ENCODE data around the gene NEURL3. TPM values are rescaled to one million over a fixed set of nuclear protein-coding genes. Genes with fewer than 3 reads are reported as not detected.

Gene NEURL3
- total and polyA plus RNA-seq, 2 experiments from 2014 or later = 1.8 to 8.1 TPM

DNA sequence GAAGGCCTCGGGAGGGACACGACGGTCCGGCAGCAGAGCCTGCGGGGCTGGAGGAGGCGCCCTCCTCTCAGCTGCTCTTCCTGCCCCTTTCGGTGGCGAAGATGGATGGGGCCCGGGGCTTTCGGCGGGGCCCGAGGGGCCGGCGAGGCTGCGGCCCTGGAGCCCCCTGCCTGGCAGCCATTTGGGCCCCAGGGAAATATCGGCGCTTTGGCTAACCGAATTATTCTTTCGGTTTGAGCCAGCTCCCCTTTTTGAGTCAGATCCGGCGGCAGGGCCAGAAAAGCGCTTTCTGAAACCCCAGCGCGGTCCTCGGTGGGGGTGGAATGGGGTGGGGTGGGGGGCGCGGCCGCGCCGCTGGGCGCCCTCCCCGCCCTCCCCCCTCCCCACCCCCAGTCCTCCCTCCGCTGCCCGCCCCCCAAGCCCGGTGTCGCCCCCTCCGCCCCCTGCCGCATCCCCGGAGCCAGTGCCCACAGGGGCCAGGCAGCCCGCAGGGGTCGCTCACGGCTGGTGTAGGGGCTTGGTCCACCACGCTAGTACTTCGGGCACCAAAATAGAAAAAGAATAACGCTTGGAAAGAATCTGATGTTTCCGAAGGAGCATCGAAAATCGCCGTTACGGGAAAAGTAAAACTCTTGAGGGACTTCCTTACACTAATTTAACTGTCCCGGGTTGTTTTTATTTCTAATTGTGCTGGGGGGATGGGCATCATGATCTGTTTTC, 22.3 kb upstream of the NEURL3 start:
- H4K20me1 ChIP-seq (ENCODE audit: insufficient read depth, poor library complexity, severe bottlenecking) = no peaks in the 10 kb centered on the region
- H2AFZ ChIP-seq = peak overlapping the region; percentile 72
- H3K9me3 ChIP-seq (ENCODE audit: low read depth) = no peaks in the 10 kb centered on the region
- DNase-seq (ENCODE audit: low spot score) = peak; percentile 65
- H3K4me3 ChIP-seq = peak overlapping the region; percentile 35
- H3K9me2 ChIP-seq (replicated peaks; ENCODE audit: insufficient read depth) = no peaks in the 10 kb centered on the region
- no peaks in the 10 kb centered on the region for H3K79me2 ChIP-seq
- TF ChIP-seq, protein P1, sequence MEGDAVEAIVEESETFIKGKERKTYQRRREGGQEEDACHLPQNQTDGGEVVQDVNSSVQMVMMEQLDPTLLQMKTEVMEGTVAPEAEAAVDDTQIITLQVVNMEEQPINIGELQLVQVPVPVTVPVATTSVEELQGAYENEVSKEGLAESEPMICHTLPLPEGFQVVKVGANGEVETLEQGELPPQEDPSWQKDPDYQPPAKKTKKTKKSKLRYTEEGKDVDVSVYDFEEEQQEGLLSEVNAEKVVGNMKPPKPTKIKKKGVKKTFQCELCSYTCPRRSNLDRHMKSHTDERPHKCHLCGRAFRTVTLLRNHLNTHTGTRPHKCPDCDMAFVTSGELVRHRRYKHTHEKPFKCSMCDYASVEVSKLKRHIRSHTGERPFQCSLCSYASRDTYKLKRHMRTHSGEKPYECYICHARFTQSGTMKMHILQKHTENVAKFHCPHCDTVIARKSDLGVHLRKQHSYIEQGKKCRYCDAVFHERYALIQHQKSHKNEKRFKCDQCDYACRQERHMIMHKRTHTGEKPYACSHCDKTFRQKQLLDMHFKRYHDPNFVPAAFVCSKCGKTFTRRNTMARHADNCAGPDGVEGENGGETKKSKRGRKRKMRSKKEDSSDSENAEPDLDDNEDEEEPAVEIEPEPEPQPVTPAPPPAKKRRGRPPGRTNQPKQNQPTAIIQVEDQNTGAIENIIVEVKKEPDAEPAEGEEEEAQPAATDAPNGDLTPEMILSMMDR (IDR thresholded peaks at IDR 0.05; ENCODE audit: poor library complexity) = peak; percentile 43
- TF ChIP-seq EZH2 (IDR thresholded peaks at IDR 0.05; ENCODE audit: borderline replicate concordance) = no peak
- H3K27me3 ChIP-seq = no peaks in the 10 kb centered on the region
- peak overlapping the region; percentile 92 for H3K4me2 ChIP-seq
- 9% methylated on average over 30 of the region's 51 CpGs for WGBS (ENCODE audit: low lambda C conversion rate, missing lambda C conversion rate)
- H3K4me1 ChIP-seq (ENCODE audit: insufficient read depth) = peaks cover 18% of the 10 kb centered on the region
- H3K36me3 ChIP-seq (replicated peaks; ENCODE audit: insufficient read depth, low read depth) = no peaks in the 10 kb centered on the region
- H3K27ac ChIP-seq = peak overlapping the region; percentile 56

DNA sequence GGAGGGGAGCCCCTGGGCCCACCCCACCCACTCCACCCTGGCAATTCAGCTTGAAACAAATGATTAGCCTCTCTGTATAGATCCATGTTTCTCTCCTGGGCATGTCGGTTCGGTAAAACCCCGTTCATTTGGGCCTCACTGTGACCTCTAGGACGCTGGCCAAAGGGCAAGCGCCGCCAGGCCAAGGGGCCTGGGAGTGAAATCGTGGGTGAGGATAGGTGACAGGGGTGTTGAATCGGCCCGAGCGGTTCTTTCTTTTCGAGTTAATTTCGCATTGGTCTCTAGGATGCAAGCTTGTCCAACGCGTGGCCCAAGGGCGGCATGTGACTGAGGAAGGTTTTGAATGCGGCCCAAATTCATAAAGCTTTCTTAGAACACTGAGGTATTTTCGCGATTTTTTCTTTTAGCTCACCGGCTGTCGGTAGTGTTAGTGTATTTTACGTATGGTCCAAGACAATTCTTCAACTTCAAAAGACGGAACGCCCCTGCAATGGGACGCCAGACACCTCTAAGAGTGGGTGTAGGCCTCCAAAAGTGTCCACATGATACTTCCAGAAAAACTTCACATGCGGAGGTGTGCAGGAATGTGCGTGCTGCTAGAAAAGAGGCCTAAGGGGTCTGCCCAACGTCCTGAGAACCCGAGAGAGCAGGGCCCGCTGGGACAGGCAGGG, 21.6 kb upstream of the NEURL3 start:
- H4K20me1 ChIP-seq (ENCODE audit: insufficient read depth, poor library complexity, severe bottlenecking) = no peaks in the 10 kb centered on the region
- no peak overlapping the region for H3K4me3 ChIP-seq
- peak overlapping the region; percentile 72 for H2AFZ ChIP-seq
- no peaks in the 10 kb centered on the region for H3K9me3 ChIP-seq (ENCODE audit: low read depth)
- peak overlapping the region; percentile 92 for H3K4me2 ChIP-seq
- WGBS (ENCODE audit: low lambda C conversion rate, missing lambda C conversion rate) = 85% methylated on average over 29 of the region's 29 CpGs
- no peaks in the 10 kb centered on the region for H3K79me2 ChIP-seq
- DNase-seq (ENCODE audit: low spot score) = no peak
- H3K9me2 ChIP-seq (replicated peaks; ENCODE audit: insufficient read depth) = no peaks in the 10 kb centered on the region
- peaks cover 15% of the 10 kb centered on the region for H3K4me1 ChIP-seq (ENCODE audit: insufficient read depth)
- no peak for TF ChIP-seq EZH2phosphoT487 (IDR thresholded peaks at IDR 0.05; ENCODE audit: low read depth, severe bottlenecking, unreplicated experiment)
- no peak for TF ChIP-seq EZH2 (IDR thresholded peaks at IDR 0.05; ENCODE audit: borderline replicate concordance)
- TF ChIP-seq, protein P1 (IDR thresholded peaks at IDR 0.05; ENCODE audit: poor library complexity) = no peak
- H3K27me3 ChIP-seq = no peaks in the 10 kb centered on the region
- peak overlapping the region; percentile 56 for H3K27ac ChIP-seq
- no peaks in the 10 kb centered on the region for H3K36me3 ChIP-seq (replicated peaks; ENCODE audit: insufficient read depth, low read depth)

DNA sequence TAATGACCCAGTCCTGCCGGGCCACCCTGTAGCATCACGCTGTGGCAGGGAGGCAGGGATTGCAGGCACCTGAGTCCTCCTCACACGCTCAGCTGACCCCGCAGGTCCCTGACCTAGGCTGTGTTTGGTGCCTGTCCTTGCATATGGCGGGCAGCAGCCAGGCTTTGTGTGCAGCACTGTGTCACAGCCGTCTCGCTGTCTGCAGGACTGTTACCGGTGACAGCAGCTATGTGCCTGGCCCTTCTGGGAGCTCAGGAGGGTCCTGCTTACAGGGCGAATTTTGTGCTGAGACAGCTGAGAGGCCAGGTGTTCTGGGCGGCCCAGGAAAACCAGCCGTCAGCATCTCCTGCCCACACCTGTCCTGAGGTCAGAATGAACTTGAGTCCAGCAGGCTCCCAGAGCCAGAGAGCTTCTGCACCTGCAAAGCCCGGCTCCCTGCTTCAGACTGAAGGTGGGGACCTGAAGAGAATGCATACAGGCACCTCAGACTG, 21.0 kb upstream of the NEURL3 start:
- H3K4me3 ChIP-seq = no peak overlapping the region
- H3K4me1 ChIP-seq (ENCODE audit: insufficient read depth) = peaks cover 9% of the 10 kb centered on the region
- no peaks in the 10 kb centered on the region for H3K27me3 ChIP-seq
- H3K79me2 ChIP-seq = no peaks in the 10 kb centered on the region
- H2AFZ ChIP-seq = no peak overlapping the region
- no peaks in the 10 kb centered on the region for H3K36me3 ChIP-seq (replicated peaks; ENCODE audit: insufficient read depth, low read depth)
- H3K4me2 ChIP-seq = no peak overlapping the region
- 95% methylated on average over 12 of the region's 12 CpGs for WGBS (ENCODE audit: low lambda C conversion rate, missing lambda C conversion rate)
- no peaks in the 10 kb centered on the region for H3K9me3 ChIP-seq (ENCODE audit: low read depth)
- H3K27ac ChIP-seq = no peak overlapping the region
- H4K20me1 ChIP-seq (ENCODE audit: insufficient read depth, poor library complexity, severe bottlenecking) = no peaks in the 10 kb centered on the region
- H3K9me2 ChIP-seq (replicated peaks; ENCODE audit: insufficient read depth) = no peaks in the 10 kb centered on the region
- DNase-seq (ENCODE audit: low spot score) = no peak
- TF ChIP-seq, protein P1 (IDR thresholded peaks at IDR 0.05; ENCODE audit: poor library complexity) = no peak
- TF ChIP-seq EZH2phosphoT487 (IDR thresholded peaks at IDR 0.05; ENCODE audit: low read depth, severe bottlenecking, unreplicated experiment) (no peak), EZH2 (IDR thresholded peaks at IDR 0.05; ENCODE audit: borderline replicate concordance) (no peak)
